Measurements from ENCODE around the gene VIM.
A peak's percentile ranks its signal among the peaks of the same experiment; 100 is the strongest.

DNA sequence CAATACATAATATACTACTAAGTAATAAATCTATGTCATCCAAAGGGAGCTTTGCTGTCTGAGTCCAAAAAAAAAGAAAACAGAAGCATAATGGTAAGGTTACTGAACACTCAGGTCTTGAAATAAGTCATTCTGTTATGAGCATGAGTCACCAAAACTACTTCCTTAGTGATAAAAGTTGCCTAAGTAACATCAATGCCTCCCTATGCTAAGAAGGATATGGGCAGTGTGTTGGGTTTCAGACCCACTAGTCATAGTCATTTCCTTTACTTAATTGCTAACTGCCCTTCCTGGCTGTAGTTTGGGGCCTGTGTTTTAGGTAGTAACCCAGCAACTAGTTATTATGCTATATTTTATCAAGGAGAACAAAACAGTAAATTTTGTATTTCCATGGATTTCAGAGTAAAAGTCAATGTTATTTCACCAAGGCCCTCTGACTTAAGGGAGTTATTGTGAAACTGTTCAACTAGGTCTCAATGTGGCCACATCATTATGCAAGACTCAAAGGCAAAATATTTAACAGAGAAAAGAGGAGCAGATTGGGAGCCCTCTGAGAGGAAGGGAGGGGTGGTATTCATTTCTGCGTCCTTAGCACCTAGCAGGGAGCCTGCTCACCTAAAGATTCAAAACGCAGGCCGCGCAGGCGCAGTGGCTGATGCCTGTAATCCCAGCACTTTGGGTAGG is 11.7 kb upstream of the VIM start:
- TF ChIP-seq, protein P1, sequence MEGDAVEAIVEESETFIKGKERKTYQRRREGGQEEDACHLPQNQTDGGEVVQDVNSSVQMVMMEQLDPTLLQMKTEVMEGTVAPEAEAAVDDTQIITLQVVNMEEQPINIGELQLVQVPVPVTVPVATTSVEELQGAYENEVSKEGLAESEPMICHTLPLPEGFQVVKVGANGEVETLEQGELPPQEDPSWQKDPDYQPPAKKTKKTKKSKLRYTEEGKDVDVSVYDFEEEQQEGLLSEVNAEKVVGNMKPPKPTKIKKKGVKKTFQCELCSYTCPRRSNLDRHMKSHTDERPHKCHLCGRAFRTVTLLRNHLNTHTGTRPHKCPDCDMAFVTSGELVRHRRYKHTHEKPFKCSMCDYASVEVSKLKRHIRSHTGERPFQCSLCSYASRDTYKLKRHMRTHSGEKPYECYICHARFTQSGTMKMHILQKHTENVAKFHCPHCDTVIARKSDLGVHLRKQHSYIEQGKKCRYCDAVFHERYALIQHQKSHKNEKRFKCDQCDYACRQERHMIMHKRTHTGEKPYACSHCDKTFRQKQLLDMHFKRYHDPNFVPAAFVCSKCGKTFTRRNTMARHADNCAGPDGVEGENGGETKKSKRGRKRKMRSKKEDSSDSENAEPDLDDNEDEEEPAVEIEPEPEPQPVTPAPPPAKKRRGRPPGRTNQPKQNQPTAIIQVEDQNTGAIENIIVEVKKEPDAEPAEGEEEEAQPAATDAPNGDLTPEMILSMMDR (IDR thresholded peaks at IDR 0.05) = peak in 1 of 7 experiments; percentile 1
- no peak for TF ChIP-seq POLR2A (IDR thresholded peaks at IDR 0.05)
